Measurements from ENCODE around the gene PAPLN. TPM values are rescaled to one million over a fixed set of nuclear protein-coding genes. Genes with fewer than 3 reads are reported as not detected.

Gene PAPLN
- total RNA-seq, 1 experiment from 2014 or later = 9.6 TPM

DNA sequence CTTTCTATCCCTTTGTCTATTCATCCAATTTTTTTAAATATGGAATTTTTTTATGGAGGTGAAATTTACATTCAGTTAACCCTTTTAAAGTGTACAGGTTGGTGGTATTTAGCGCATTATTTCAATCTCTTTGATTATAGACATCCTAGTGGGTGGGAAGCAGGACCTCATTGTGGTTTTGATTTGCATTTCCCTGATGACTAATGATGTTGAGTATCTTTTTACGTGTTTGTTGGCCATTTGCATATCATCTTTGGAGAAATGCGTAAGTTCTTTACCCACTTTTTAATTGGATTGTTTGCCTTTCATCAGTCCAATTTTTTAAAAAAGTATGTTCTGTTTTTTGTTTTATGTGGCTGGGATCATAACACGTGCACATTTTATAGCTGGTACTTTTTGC lies 20.8 kb downstream of the PAPLN start:
- Histone ChIP-seq H2AFZ (ENCODE audit: low read depth, low read length, poor library complexity, severe bottlenecking) (no peak overlapping the region), H3K9me3 (ENCODE audit: control insufficient read depth in 1 of 2, insufficient read depth in 1 of 2, low read depth in 1 of 2, low read length in 2 of 2) (no peaks in the 10 kb centered on the region), H3K27ac (ENCODE audit: low read depth, low read length) (no peak overlapping the region), H3K4me3 (replicated peaks in 1 of 2; ENCODE audit: low read depth in 1 of 2, low read length in 2 of 2) (no peak overlapping the region), H3K27me3 (ENCODE audit: insufficient read depth, low read length) (no peaks in the 10 kb centered on the region), H4K20me1 (ENCODE audit: insufficient read depth) (no peaks in the 10 kb centered on the region), H3K79me2 (ENCODE audit: insufficient read depth, low read length) (no peaks in the 10 kb centered on the region), H3K9me2 (ENCODE audit: insufficient read depth) (no peaks in the 10 kb centered on the region), H3K9ac (ENCODE audit: low read length) (no peak overlapping the region), H3K4me1 (ENCODE audit: control insufficient read depth in 1 of 2, insufficient read depth in 2 of 2, low read length in 2 of 2) (no peaks in the 10 kb centered on the region), H3K36me3 (ENCODE audit: control insufficient read depth in 1 of 2, insufficient read depth in 2 of 2, low read length in 2 of 2) (no peaks in the 10 kb centered on the region; a peak in 1 of 4 replicates), H3K4me2 (ENCODE audit: low read length) (no peak overlapping the region)
- no peak for TF ChIP-seq EZH2 (IDR thresholded peaks at IDR 0.05)
- TF ChIP-seq, protein P1, sequence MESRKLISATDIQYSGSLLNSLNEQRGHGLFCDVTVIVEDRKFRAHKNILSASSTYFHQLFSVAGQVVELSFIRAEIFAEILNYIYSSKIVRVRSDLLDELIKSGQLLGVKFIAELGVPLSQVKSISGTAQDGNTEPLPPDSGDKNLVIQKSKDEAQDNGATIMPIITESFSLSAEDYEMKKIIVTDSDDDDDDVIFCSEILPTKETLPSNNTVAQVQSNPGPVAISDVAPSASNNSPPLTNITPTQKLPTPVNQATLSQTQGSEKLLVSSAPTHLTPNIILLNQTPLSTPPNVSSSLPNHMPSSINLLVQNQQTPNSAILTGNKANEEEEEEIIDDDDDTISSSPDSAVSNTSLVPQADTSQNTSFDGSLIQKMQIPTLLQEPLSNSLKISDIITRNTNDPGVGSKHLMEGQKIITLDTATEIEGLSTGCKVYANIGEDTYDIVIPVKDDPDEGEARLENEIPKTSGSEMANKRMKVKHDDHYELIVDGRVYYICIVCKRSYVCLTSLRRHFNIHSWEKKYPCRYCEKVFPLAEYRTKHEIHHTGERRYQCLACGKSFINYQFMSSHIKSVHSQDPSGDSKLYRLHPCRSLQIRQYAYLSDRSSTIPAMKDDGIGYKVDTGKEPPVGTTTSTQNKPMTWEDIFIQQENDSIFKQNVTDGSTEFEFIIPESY (IDR thresholded peaks at IDR 0.05; ENCODE audit: extremely low read depth, insufficient replicate concordance, low read length) = no peak
- ChIA-PET POLR2A (no interaction called here), CTCF (no interaction called here), RAD21 (ENCODE audit: low non-redundant PET in 1 of 2, low total read pairs in 2 of 2, uncharacterized antibody in 2 of 2, unreplicated experiment in 2 of 2) (no interaction called here)
- intact Hi-C loops (cut with micrococcal nuclease) = no loop called here
- ATAC-seq (no peak), DNase-seq (ENCODE audit: low read depth, low spot score) (no peak)
- no TSS peak for BruUV-seq (replicated peaks)

DNA sequence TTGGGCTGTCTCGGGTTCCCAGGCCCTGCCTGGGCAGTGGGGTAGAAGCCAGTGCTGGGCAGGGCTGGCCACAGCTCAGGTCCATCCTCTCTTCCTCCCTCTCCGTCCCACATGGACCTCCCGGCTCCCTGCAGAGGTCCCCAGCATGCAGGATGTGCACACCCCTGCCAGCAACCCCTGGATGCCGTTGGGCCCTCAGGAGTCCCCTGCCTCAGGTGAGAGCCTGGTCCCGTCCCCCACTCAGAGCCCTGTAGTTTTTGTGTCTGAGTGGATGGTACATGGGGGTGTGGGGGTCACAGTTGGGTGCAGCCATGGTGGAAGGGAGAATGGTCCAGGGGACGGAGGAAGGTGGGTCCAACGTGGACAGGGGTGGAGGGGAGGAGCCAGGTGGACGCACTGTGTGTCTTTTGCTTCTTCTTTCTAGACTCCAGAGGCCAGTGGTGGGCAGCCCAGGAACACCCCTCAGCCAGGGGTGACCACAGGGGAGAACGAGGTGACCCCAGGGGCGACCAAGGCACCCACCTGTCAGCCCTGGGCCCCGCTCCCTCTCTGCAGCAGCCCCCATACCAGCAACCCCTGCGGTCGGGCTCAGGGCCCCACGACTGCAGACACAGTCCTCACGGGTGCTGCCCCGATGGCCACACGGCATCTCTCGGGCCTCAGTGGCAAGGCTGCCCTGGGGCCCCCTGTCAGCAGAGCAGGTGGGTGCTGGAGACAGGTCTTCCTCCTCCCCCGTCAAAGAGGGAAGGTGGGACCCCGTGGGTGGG lies 21.7 kb downstream of the PAPLN start:
- Histone ChIP-seq H4K20me1 (ENCODE audit: insufficient read depth) (no peaks in the 10 kb centered on the region), H3K79me2 (ENCODE audit: insufficient read depth, low read length) (no peaks in the 10 kb centered on the region), H3K27me3 (ENCODE audit: insufficient read depth, low read length) (no peaks in the 10 kb centered on the region), H3K4me1 (ENCODE audit: control insufficient read depth in 1 of 2, insufficient read depth in 2 of 2, low read length in 2 of 2) (no peaks in the 10 kb centered on the region), H3K36me3 (ENCODE audit: control insufficient read depth in 1 of 2, insufficient read depth in 2 of 2, low read length in 2 of 2) (no peaks in the 10 kb centered on the region; a peak in 1 of 4 replicates), H3K9me2 (ENCODE audit: insufficient read depth) (no peaks in the 10 kb centered on the region), H3K4me2 (ENCODE audit: low read length) (no peak overlapping the region), H3K9ac (ENCODE audit: low read length) (no peak overlapping the region), H3K9me3 (ENCODE audit: control insufficient read depth in 1 of 2, insufficient read depth in 1 of 2, low read depth in 1 of 2, low read length in 2 of 2) (no peaks in the 10 kb centered on the region), H2AFZ (ENCODE audit: low read depth, low read length, poor library complexity, severe bottlenecking) (no peak overlapping the region), H3K27ac (ENCODE audit: low read depth, low read length) (no peak overlapping the region), H3K4me3 (replicated peaks in 1 of 2; ENCODE audit: low read depth in 1 of 2, low read length in 2 of 2) (no peak overlapping the region)
- intact Hi-C loops (cut with micrococcal nuclease) = no loop called here
- POLR2A ChIA-PET = no interaction called here
- RAD21 ChIA-PET (ENCODE audit: low non-redundant PET in 1 of 2, low total read pairs in 2 of 2, uncharacterized antibody in 2 of 2, unreplicated experiment in 2 of 2) = no interaction called here
- DNase-seq (ENCODE audit: low read depth, low spot score) (no peak), ATAC-seq (no peak)
- CTCF ChIA-PET = no interaction called here
- no TSS peak for BruUV-seq (replicated peaks)
- TF ChIP-seq, protein P2, sequence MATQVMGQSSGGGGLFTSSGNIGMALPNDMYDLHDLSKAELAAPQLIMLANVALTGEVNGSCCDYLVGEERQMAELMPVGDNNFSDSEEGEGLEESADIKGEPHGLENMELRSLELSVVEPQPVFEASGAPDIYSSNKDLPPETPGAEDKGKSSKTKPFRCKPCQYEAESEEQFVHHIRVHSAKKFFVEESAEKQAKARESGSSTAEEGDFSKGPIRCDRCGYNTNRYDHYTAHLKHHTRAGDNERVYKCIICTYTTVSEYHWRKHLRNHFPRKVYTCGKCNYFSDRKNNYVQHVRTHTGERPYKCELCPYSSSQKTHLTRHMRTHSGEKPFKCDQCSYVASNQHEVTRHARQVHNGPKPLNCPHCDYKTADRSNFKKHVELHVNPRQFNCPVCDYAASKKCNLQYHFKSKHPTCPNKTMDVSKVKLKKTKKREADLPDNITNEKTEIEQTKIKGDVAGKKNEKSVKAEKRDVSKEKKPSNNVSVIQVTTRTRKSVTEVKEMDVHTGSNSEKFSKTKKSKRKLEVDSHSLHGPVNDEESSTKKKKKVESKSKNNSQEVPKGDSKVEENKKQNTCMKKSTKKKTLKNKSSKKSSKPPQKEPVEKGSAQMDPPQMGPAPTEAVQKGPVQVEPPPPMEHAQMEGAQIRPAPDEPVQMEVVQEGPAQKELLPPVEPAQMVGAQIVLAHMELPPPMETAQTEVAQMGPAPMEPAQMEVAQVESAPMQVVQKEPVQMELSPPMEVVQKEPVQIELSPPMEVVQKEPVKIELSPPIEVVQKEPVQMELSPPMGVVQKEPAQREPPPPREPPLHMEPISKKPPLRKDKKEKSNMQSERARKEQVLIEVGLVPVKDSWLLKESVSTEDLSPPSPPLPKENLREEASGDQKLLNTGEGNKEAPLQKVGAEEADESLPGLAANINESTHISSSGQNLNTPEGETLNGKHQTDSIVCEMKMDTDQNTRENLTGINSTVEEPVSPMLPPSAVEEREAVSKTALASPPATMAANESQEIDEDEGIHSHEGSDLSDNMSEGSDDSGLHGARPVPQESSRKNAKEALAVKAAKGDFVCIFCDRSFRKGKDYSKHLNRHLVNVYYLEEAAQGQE (IDR thresholded peaks at IDR 0.05; ENCODE audit: low read depth) = no peak
- TF ChIP-seq EGR1 (IDR thresholded peaks at IDR 0.05; ENCODE audit: low read depth) (no peak), ZNF274 (IDR thresholded peaks at IDR 0.05; ENCODE audit: low read depth, low read length) (no peak), FOSL1 (IDR thresholded peaks at IDR 0.05; ENCODE audit: low read depth) (no peak), ELF1 (IDR thresholded peaks at IDR 0.05; ENCODE audit: borderline replicate concordance, low read depth) (no peak), CBX3 (IDR thresholded peaks at IDR 0.05; ENCODE audit: low read depth) (no peak), ZFX (IDR thresholded peaks at IDR 0.05) (no peak), POLR2AphosphoS5 (IDR thresholded peaks at IDR 0.05; ENCODE audit: low read depth, low read length) (no peak), TCF7L2 (IDR thresholded peaks at IDR 0.05; ENCODE audit: borderline replicate concordance, extremely low read depth, insufficient read depth, insufficient read length) (no peak)
- TF ChIP-seq, protein P1 (IDR thresholded peaks at IDR 0.05; ENCODE audit: extremely low read depth, insufficient replicate concordance, low read length) = no peak
